GM21447 (cell line): ENCODE data around the gene GOLGA6C.
"Not testable (repeated sequence)": the region's sequence is repeated elsewhere in the genome, so short reads cannot be mapped to it uniquely, and the experiment has no call there.

Experiments used
- ATAC-seq: cut with Tn5 transposase; IDR thresholded peaks from one replicate; pipeline ENCODE4 v1.9.1; 2021; ENCODE audit not compliant: unreplicated experiment

The GOLGA6C gene

DNA sequence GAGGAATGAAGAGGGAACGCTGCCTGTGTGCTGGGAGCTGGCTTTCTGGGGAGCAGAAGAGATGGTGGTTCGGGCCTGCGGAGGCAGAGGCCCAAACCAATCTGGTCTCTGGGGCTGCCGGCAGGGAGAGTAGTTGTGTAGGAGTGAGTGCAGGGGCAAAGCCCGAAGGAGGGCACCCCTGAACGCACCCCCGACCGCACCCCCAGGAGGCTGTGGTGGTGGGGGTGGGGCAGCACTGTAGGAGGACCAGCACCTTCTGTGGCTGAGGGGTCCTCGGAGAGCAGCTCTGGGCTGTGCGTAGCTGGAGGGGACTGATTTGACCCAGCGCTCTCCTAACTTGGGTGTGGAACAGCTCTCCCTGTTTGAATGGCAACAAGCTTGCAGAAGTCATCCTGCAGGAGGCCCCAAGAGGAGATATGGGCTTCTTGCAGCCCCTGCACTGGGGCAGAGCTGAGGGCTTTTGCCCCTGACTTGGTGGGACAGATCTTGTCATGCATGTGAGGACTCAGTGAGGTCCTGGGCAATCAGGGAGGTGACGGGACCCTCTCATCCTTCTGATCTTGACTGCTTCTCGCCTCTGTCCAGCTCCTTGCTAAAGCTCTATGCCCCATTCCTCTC, 30.4 kb upstream of the GOLGA6C start:
- no peak for ATAC-seq

DNA sequence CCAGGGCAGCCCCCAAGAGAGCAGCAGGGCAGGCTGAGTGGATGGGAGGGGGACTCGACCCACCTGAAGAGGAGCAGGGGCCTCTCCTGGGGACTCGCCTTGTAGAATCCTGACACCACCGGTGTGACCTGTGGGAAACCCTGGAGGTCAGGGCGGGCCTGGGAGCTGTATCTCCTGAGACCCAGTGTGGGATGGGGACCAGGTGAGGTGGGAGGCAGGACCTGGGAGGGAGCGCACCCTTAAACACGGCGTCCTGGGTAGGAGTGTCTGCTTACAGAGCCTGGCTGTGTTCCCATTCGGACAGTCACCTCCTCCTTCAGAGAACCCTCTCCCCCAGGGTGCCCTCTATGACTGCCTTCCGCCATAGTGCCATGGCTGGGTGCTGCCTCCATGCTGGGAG, 29.3 kb upstream of the GOLGA6C start:
- no peak for ATAC-seq

DNA sequence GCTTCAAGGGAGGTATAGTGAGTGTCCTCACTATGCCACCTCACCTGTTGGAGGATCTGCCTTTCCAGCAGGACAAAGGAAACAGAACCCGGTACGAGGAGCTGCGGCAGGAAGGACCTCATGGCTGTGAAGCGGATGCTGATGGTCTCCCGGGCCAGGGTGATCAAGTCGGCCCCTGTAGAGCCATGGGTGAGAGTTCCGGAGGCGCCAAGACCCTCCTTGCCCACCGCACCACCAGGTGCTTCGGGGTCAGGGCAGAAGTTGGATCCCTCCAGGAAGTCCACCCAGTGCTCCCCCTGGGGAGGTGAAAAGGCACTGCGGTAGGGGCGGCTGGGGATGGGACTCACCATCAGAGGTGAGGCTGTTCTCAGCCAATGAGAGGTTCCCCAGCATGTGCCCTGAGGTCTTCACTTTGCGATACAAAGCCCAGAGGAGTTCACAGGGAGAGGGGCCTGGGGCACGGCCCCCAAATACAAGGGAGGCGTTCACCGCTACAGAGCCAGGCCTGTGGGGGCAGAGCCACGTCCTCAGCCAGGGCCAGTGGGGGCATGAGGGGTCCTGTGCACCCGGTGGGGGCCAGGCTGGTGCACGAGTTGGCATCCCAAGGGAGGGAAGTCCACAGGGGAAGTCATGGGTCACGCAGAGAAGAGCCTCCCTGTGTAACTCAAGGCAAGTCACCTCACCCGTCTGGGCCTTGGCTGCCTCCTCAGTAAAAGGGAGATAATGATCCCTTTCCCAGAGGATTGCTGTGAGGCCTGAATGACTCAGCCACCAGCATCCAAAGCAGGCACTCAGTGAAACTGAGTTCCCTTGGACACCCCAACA, 28.7 kb upstream of the GOLGA6C start:
- ATAC-seq: no peak

DNA sequence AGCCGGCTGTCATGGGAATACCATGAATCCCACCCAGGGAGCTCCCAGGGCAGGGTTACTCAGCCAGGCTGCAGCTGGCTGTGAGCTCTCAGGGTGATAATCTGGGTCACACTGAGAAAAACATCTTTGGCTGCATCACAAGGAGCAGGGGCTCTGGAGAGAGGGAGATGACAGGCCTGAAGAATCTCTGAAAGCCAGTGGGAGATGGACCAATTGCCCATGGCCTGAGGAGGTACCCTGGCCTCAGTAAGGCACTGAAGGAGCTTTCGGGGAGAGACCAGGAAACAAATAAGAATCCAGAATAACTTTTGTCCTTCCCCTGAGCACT, 28.2 kb upstream of the GOLGA6C start:
- ATAC-seq: no peak

DNA sequence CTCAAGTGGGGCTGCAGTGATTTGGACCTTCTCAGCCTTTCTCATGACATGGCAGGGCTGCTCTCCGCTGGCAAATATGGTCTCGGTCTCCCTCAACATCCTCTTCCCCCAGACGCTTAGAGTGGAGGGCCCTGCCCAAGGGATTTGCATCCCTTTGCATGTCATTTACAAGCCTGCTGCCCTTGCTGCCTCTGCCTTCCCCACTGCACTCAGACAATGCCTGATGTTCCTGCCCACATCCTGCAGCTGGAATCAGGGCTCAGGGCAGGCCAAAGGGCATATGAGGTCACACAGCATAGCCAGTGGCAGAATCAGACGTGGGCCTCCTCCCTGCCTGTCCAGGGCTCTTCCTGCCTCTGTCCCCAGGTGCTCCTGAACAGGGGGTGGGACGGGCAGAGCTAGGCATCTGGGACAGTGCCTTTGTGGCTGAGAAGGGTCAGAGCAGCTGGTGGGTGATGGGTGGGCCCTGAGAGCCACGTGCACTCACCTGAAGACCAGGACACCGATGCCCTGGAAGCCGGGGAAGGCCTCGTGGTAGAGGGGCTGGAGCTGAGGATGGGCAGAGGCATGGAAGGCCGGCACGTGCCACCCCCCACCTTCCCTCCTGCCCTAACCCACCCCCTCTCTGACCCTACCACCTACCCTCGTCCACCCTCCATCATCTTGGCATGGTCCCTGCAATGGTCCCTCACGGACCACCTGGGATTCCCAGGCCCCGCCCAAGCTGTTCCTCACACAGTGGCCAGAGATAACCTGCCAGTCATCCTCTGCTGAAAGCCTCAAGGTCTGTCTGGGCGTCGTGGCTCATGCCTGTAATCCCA, 27.4 kb upstream of the GOLGA6C start:
- ATAC-seq: no peak

DNA sequence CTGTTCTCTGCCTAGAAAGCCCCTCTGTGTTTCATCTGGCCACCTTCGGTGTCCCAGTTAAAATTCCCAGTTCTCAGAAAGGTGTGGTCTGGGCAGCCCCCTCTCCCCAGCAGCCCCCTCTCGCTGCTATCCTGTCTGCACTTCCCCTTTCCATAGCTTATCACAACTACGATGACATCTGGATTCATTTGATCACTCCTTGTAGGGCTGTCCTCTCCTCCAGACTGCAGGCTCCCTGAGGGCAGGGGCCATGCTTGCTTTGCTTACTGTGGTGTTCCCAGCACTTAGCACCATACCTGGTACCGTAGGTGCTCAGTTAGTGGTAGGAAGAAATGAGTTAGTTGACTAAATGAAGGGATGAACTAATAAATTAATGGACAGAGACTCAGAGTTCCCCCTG, 26.3 kb upstream of the GOLGA6C start:
- no peak for ATAC-seq

DNA sequence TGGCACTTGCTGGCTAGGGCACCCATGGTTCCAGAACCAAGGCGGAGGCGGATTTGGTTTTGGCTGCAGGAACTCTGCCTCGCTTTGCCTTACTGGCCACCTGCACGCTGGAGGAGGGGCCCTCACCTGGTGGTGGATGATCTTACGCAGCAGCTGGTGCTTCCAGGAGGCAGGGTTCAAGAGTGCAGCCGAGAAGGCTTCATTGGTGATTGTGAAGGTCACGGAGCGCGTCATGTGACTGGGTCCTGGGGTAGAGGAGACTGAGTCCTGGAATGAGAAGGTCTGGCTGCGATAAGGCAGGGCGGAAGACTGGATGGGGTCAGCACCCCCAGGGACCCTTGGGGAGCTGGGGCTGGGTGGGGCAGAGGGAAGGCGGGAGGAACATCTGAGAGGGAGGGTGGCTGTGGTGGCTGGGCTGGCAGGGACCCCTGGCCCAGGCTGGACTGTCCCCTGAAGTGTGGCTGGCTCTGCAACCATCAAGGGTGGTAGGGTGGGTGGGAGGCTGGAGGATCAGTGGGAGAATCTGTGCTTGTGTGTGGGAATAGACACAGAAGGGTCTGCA, 25.8 kb upstream of the GOLGA6C start:
- no peak for ATAC-seq

DNA sequence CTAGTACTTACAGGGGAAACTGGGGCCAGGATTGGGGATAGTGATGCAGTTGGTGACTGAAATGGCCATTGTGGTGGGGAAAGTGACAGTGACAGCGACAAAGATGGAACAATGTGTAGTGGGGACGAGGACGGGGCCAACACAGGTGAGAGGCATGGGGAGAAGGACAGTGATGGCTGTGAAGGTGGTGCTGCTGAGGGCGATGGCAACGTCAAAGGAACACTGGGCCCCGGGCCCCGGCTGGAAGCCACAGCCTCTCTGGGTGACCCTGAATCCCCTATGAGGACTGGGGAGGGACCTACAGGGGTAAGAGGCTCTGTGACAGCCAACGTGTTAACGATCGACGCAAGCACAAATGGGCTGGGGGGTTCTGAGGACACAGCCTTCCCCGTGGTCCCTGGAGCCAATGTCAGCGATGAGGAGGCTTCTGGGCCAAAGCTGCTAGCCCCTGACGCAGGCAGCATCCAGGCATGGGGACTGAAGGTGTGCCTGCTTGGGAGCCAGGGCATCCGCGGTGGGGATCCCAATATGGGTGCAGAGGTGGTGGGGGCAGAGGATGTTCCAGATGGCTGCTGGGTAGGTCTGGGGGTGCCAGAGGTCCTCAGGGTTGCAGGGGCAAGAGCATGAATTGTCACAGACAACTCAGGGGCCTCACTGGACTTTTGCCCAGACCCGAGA, 25.2 kb upstream of the GOLGA6C start:
- ATAC-seq: no peak

DNA sequence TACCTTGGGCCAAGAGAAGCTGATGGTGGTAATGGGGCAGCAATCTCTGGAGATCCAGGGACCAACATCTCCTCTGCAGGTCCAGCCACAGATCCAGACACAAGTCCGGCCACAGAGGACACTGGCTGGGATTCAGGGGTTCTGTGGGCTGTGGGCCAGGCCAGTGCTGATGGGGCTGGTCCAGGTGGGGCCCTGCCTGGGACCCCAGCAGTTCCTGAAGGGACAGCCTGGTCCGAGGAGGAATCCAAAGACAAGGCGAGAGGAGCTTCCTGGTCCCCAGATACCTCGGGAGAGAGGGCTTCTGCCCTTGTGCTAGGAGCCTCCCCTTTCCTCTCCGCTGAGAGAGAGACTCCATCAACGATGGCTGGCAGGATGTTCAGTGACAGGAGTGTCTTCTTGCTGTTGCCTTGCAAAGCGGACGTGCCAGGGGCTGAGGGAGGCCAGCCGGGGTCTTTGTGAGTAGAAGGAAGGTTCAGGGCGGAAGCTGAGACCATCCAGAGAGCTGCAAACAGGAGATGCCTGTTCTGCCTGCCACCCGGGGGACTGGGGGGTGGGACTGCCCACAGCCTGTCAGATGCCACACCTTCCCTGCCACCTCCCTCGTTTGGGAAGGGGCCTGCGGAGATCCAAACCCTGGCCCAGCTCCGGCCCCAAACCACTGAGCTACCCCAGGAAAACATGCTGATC, 24.5 kb upstream of the GOLGA6C start:
- ATAC-seq: no peak

DNA sequence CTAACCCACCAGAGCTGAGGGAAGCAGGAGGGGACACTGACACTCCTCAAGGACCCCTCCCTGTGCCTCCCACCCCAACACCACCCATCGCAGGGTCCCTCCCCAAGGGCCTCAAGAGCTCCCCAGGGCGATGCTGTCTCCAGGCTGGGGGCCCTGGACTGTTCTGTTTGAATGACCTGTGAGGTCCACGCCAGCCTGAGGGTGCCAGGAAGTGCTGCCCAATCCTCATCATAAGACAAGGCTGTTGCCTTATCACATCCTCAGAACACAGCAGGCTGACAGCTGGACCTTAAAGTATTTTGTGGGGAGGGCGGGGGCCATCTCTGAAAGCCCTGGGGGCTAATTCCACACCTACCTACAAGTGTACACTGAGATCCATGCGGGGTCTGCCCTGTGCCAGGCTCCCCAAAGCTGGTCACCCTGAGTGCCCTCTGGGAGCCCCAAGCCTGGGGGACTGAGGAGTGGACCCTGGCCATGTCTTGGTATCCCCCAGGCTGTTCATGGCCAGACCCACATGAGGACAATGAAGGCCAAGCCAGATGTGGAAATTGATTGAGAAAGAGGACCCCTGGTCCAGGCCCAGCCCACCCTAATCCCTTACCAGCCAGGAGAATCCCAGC, 23.8 kb upstream of the GOLGA6C start:
- no peak for ATAC-seq

DNA sequence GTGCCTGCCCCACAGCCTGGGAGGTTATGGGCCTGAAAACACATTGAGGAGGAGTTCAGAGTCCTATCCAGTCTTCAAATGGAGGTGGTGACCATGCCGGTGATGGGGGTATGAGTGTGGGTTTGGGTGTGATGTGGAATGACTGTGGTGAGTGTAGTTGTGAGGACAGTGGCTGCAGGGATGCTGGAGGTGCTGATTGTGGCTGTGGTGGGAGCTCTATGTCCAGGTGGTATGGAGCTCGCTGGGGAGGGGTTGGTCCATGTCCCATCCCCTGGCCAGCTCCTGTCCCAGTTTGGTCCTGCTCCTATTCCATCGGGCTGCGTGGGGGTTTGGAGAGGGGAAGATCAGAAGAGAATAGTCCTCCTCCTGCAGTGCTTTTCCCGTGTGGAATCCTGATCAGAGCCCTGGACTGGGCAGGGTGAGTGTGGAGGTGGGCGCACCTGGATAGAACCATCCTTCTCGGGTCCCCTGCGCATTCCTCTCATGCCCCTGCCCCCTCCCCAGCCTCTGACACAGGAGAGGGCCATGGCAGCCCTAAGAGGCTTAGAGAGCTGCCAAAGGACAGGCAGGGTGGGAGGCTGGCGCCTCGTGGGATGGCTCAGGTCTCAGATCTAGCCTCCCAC, 23.0 kb upstream of the GOLGA6C start:
- ATAC-seq: no peak

DNA sequence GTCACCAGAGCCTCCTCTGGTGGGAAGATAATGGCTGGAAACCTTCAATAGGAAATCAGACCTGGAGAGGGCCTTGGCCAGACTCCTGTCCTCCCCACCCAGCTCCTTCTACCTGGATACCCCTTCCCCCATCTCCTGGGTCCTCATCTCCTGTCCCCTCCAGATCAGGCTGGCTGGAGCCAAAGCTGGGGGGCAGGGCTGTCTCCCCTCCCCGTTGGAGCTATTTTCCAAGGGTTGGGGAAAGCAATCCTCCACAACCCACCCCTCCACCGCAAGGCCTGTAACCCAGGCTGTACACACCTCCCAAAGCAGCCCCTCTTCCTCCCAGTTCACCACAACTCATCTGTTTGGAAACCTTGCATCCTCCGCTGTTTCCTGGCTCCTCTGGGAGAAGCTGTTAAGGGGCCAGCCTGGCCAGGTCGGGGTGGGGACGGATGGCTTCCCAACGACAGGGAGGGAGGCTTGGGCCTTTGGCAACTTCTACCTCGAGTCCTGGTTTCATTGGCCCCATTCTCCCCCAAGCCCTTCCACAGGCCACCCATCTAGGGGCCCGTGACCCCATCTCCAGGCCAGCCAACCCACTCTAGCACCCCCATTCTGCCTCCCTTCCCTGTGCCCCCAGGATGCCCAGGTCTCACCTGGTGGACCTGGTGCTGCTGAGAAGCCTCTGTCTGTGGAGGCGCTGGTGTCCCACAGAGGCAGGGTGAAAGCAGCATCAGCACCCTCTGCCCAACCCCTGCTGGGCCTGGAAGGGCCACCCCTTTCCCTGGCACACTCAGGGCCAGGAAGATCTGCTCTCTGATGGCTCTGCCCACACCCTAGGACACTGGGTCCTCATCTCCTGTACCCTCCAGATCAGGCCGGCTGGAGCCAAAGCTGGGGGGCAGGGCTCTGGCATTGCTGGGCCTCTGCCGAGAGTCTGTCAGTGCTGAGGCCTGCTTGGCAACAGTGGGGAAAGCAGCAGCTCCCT, 22.1 kb upstream of the GOLGA6C start:
- no peak for ATAC-seq

DNA sequence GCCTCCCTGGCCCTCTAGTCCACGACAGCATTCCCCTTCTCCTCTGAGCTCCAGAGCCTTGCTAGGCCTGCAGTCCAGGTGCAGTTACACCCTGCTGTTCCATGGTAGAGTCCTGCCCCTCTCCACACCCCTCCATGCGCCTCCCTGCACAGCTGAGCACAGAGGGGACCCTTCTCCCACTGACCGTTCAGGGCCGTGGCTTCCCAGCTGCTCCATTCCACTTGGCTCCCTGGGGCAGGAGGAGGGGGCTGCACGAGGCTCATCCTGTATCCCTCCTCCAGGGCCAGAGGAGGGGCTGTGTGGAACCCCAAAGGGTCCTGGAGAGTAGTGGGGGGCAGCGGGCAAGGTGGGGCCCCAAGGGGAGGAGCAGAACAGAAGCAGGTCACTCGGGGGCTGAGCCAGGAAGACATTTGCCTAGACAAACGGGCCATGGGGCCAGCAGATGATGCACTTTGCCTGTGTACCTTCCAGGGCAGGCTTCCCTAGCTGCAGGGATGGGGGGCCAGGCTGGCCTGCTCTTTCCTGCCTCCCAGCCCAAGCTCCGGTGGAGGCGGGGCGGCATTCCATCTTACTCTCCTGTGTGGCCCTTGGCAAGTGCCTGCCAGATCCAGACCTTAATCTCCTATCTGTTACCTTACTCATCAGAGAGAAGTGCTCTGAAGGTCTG, 20.7 kb upstream of the GOLGA6C start:
- ATAC-seq: no peak

DNA sequence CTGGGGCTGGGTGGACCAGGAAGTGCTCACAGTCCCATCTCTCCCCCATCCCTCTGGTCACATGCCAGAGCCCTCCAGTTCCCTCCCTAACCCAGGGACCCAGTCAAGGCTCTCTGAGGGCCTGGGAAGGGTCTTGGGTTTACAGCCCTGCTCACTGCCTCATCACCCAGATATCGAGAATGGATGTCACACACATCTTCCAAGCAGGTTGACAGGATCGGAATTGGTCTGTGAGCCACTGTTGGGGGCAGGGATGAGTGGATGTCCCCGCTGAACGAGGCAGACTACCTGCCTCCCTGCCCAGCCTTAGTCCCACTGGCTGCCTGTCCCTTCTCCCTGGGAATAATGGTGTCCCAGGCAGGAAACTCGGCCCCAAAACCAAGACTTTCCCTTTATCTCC, 20.0 kb upstream of the GOLGA6C start:
- no peak for ATAC-seq

DNA sequence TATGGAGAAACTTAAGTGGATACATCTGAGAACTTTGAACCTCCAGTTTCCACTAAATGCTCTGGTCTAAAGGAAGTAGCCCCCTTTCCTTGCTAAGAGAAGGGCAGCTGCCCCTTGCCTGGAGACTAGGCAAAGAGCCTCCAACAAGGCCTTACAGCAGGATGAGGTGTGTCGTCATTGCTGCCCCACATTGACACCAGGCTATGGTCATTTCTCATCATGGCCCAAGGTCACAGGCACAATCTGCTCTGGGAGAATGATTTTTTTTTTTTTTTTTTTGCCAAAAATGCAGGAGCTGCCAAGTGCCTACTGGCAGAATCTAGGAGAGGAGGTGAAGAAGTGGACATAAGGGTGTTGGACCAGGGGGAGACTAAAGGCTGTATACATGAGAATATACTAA, 12.4 kb upstream of the GOLGA6C start:
- not testable (repeated sequence) for ATAC-seq

DNA sequence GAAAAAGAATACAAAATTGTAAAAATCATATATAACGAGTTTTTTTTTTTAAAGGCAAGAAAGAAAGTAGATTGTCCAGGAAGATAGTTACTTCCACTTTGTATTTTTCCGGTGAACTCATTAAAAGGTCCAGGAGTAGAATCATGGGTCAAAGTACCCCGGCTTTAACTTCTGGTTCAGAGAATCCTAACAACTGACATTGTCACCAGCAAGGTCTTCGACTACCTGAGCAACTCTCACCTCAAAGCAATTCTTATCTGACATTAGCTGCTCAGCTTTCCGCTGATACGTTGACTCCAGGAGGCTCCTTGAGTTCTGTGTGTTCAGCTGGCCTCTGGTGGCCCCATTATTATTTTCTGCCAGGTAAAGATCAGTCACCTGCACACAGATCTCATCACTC, 9.1 kb upstream of the GOLGA6C start:
- ATAC-seq: not testable (repeated sequence)

DNA sequence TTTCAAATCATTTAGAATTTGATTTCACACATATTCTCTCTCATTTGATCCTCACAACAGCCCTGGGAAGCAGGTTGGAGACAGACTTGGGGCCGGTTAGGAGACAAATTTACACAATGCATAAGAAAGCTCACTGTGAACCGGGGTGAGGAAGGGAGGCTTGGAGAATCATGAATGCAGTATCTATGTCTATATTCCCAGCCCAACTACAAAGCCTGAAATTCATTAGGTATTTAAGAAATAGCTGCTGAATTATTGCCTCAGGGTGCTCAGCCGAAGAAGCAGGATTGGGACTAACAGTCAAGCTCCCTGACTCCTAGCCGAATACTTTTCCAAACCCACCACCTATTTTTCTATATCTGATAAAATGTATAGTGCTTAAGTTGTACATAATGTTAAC, 8.4 kb upstream of the GOLGA6C start:
- ATAC-seq: no peak

DNA sequence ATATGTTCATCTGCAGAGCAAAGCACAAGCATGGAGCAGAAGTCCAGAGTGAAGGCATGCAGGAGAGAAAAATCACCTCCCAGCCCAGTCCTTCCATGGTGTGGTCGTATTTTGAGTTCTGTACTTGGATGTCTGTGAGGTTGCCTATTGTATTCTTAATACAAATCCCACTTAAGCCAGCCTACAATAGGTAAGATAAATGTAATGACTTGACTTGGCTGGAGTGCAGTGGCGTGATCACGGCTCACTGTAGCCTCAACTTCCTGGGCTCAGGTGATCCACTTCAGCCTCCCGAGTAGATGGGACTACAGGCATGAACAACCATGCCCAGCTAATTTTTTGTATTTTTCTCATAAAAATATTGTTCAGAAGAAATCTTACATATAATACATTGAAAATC, 6.8 kb upstream of the GOLGA6C start:
- not testable (repeated sequence) for ATAC-seq
